Liver (tissue), 9 donors: Measurements from ENCODE around the gene RNU6-7. TPM values are rescaled to one million over a fixed set of nuclear protein-coding genes. Genes with fewer than 3 reads are reported as not detected.

Source experiments
- DNase-seq: peaks from one replicate; pipeline ENCODE4 v3.0.0-alpha.2; 2017; ENCODE audit warnings: low spot score
- H3K27ac ChIP-seq, 2 donors: one replicate each; pipeline ENCODE4 v1.7.0; 2013; ENCODE audit warnings: inconsistent platforms in 2 of 2, low read length in 2 of 2, control low read depth in 1 of 2, low read depth in 1 of 2, mild to moderate bottlenecking in 1 of 2
- H3K27me3 ChIP-seq, 4 donors: one replicate each; pipeline versions ENCODE4 v1.6.1 to v1.7.0; 2013; ENCODE audit warnings: low read length in 3 of 4, inconsistent platforms in 1 of 4, mild to moderate bottlenecking in 1 of 4, moderate library complexity in 1 of 4; ENCODE audit not compliant: control insufficient read depth in 4 of 4, insufficient read depth in 4 of 4
- H3K36me3 ChIP-seq, 4 donors: one replicate each; pipeline versions ENCODE4 v1.6.1 to v1.7.0; 2013; ENCODE audit warnings: low read length in 3 of 4, mild to moderate bottlenecking in 3 of 4, low read depth in 1 of 4, moderate library complexity in 1 of 4; ENCODE audit not compliant: control insufficient read depth in 4 of 4, insufficient read depth in 3 of 4
- H3K4me1 ChIP-seq, 4 donors: one replicate each; pipeline versions ENCODE4 v1.6.1 to v1.7.0; 2013; ENCODE audit warnings: low read length in 3 of 4, mild to moderate bottlenecking in 3 of 4, moderate library complexity in 1 of 4; ENCODE audit not compliant: control insufficient read depth in 4 of 4, insufficient read depth in 4 of 4
- H3K4me3 ChIP-seq, 3 donors: one replicate each; pipeline versions ENCODE4 v1.6.1 to v1.7.0; 2013; ENCODE audit warnings: low read length in 3 of 3, control low read depth in 1 of 3, low read depth in 1 of 3, mild to moderate bottlenecking in 1 of 3
- H3K9ac ChIP-seq, 2 donors: one replicate each; pipeline ENCODE4 v1.7.0; 2013; ENCODE audit warnings: low read length in 2 of 2, mild to moderate bottlenecking in 2 of 2, moderate library complexity in 2 of 2, control low read depth in 1 of 2, low read depth in 1 of 2
- H3K9me3 ChIP-seq, 4 donors: one replicate each; pipeline versions ENCODE4 v1.6.1 to v1.7.0; 2013; ENCODE audit warnings: low read length in 3 of 4; ENCODE audit not compliant: control insufficient read depth in 4 of 4
- CTCF ChIP-seq: fragments of 150-350 bp; IDR thresholded peaks from 2 replicates; pipeline ENCODE4 v1.5.1; 2017; ENCODE audit warnings: improper control_type of control experiment, low read depth, low read length; ENCODE audit not compliant: missing input control
- EGR1 ChIP-seq, 2 donors: IDR thresholded peaks; 2 replicates each; pipeline ENCODE4 v1.6.1; 2016 to 2018; ENCODE audit warnings: antibody characterized with exemption in 2 of 2, low read depth in 2 of 2
- FOXA2 ChIP-seq: IDR thresholded peaks from 2 replicates; pipeline ENCODE4 v1.6.1; 2016; ENCODE audit warnings: antibody characterized with exemption
- HNF4G ChIP-seq: IDR thresholded peaks from 2 replicates; pipeline ENCODE4 v1.6.1; 2016; ENCODE audit warnings: antibody characterized with exemption
- MAX ChIP-seq: IDR thresholded peaks from 2 replicates; pipeline ENCODE4 v1.6.1; 2016; ENCODE audit warnings: antibody characterized with exemption
- NR2F2 ChIP-seq: IDR thresholded peaks from 2 replicates; pipeline ENCODE4 v1.6.1; 2016; ENCODE audit warnings: antibody characterized with exemption
- RAD21 ChIP-seq, 2 donors: IDR thresholded peaks; 2 replicates each; pipeline ENCODE4 v1.6.1; 2016; ENCODE audit warnings: antibody characterized with exemption in 2 of 2, mild to moderate bottlenecking in 2 of 2
- REST ChIP-seq: IDR thresholded peaks from 2 replicates; pipeline ENCODE4 v1.6.1; 2016; ENCODE audit warnings: antibody characterized with exemption, mild to moderate bottlenecking
- TAF1 ChIP-seq: conservative IDR thresholded peaks from 2 replicates; pipeline ENCODE4 v1.6.1; 2016; ENCODE audit warnings: antibody characterized with exemption, mild to moderate bottlenecking
- YY1 ChIP-seq: IDR thresholded peaks from 2 replicates; pipeline ENCODE4 v1.6.1; 2016; ENCODE audit warnings: antibody characterized with exemption, mild to moderate bottlenecking
- ZBTB33 ChIP-seq: IDR thresholded peaks from 2 replicates; pipeline ENCODE4 v1.6.1; 2016; ENCODE audit warnings: antibody characterized with exemption
- WGBS: extraction: QIAGEN DNeasy Blood & Tissue Kit; methylation state at CpG from one replicate; pipeline ENCODE4 v1.1.7; 2013; 5-methylcytosine and 5-hydroxymethylcytosine counted together
- polyA plus RNA-seq, 2 donors: library from polyadenylated mRNA; stranded (reverse) in 1 of 2; unstranded in 1 of 2; fragments of 200-250 nt in 1 of 2; fragments of >200 nt in 1 of 2; fragmentation: Nextera tagmentation in 1 of 2; extraction: Ambion mirVana in 1 of 2; gene quantifications; one replicate each; pipeline versions ENCODE4 v1.2.1 to v1.2.3, GENCODE V29; 2013 to 2015
- total RNA-seq, 2 donors: library from RNA; depleted of rRNA; stranded (reverse); fragments of >200 nt; gene quantifications; one replicate each; pipeline ENCODE4 v1.2.3, GENCODE V29; 2014
- donor health status: healthy.
- donor health status: healthy.
- donor health status: healthy.
- donor health status: healthy.
- donor health status: healthy.

The RNU6-7 gene
- total and polyA plus RNA-seq, 4 donors = not detected

- H3K9me3 ChIP-seq = no peaks in the 10 kb centered on the region
- 91% methylated on average over 2 of the region's 2 CpGs for WGBS
- H3K9ac ChIP-seq = no peak overlapping the region
- no peaks in the 10 kb centered on the region for H3K36me3 ChIP-seq
- no peak overlapping the region for H3K4me3 ChIP-seq
- DNase-seq = no peak
- no peaks in the 10 kb centered on the region for H3K4me1 ChIP-seq
- TF ChIP-seq EGR1 (IDR thresholded peaks at IDR 0.05; ENCODE audit: low read depth in 2 of 2) = no peak
- TF ChIP-seq TAF1 = no peak
- no peak for TF ChIP-seq RAD21 (IDR thresholded peaks at IDR 0.05)
- TF ChIP-seq HNF4G = no peak
- TF ChIP-seq CTCF = no peak
- no peak for TF ChIP-seq YY1
- no peak for TF ChIP-seq NR2F2
- TF ChIP-seq MAX = no peak
- no peak overlapping the region for H3K27ac ChIP-seq
- no peaks in the 10 kb centered on the region for H3K27me3 ChIP-seq
Measured at GRCh38 chr14:32193532-32193931, 8.3 kb upstream of the RNU6-7 start.

GRCh38 chr14:32195636-32196035, 6.2 kb upstream of the RNU6-7 start:
- WGBS = 63% methylated on average over 1 of the region's 1 CpG
- TF ChIP-seq ZBTB33 = no peak
- no peak for TF ChIP-seq FOXA2
- no peak for TF ChIP-seq REST
- no peak for DNase-seq
- H3K27me3 ChIP-seq = no peaks in the 10 kb centered on the region
- no peak overlapping the region for H3K4me3 ChIP-seq
- H3K9me3 ChIP-seq = no peaks in the 10 kb centered on the region
- H3K9ac ChIP-seq = no peak overlapping the region
- H3K4me1 ChIP-seq = peaks cover 0 to 5% (median 4%) of the 10 kb centered on the region in 4 donors
- H3K27ac ChIP-seq = no peak overlapping the region
- no peaks in the 10 kb centered on the region for H3K36me3 ChIP-seq

- H3K27me3 ChIP-seq = no peaks in the 10 kb centered on the region
- H3K4me1 ChIP-seq = peaks cover 0 to 19% (median 13%) of the 10 kb centered on the region in 4 donors
- TF ChIP-seq YY1 = no peak
- DNase-seq = no peak
- no peaks in the 10 kb centered on the region for H3K36me3 ChIP-seq
- no peak overlapping the region for H3K9ac ChIP-seq
- H3K9me3 ChIP-seq = no peaks in the 10 kb centered on the region
- H3K4me3 ChIP-seq = no peak overlapping the region
- H3K27ac ChIP-seq = no peak overlapping the region
- WGBS = 78% methylated on average over 1 of the region's 1 CpG
Measured at GRCh38 chr14:32197919-32198318, 3.9 kb upstream of the RNU6-7 start.
